Lung microvascular endothelial cell (primary cell): ENCODE data around the gene GLT1D1. TPM values are rescaled to one million over a fixed set of nuclear protein-coding genes. Genes with fewer than 3 reads are reported as not detected.

Source experiments
- DNase-seq, 2 donors: peaks; one replicate each; pipeline versions ENCODE4 v3.0.0 to v3.0.0-alpha.2; 2010; ENCODE audit warnings: low read depth in 2 of 2
- total RNA-seq: library from RNA; depleted of rRNA; stranded (reverse); fragments of >200 nt; gene quantifications from 2 replicates; pipeline ENCODE4 v1.2.1, GENCODE V29; 2014

The GLT1D1 gene
- total RNA-seq, 1 donor from 2014 or later: not detected

DNA sequence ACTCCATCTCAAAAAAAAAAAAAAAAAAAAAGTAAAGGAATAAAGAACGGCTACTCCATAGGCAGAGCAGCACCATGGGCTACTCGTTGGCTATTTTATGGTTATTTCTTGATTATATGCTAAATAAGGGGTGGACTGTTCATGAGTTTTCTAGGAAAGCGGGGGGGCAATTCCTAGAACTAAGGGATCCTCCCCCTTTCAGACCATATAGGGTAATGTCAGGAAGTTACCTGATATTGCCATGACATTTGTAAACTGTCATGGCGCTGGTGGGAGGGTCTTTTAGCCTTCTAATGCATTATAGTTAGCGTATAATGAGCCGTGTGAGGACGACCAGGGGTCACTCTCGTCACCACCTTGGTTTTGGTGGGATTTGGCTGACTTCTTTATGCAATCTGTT is 142.3 kb downstream of the GLT1D1 start:
- no peak for DNase-seq

- DNase-seq: no peak
Measured at GRCh38 chr12:129001826-129002225, 148.5 kb downstream of the GLT1D1 start.

DNA sequence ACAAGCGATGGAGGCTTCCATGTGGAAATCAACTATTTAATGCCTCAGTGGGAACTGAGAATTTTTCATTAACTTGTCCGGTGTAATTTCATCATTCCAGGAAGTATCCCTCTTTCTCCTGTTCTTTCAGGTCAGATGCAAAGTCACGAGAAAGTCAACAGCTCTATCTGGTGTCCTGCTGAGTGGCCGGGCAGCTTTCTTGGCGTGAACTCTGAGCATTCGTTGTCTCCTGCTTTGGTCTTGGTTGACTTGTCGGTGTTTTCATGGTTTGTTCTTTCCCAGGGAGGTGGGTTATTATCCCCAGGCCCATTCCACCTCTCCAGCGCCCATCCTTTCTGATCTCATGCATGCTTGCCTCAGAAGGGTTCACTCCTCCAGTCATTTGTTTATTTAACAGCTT is 149.1 kb downstream of the GLT1D1 start:
- DNase-seq: no peak

DNA sequence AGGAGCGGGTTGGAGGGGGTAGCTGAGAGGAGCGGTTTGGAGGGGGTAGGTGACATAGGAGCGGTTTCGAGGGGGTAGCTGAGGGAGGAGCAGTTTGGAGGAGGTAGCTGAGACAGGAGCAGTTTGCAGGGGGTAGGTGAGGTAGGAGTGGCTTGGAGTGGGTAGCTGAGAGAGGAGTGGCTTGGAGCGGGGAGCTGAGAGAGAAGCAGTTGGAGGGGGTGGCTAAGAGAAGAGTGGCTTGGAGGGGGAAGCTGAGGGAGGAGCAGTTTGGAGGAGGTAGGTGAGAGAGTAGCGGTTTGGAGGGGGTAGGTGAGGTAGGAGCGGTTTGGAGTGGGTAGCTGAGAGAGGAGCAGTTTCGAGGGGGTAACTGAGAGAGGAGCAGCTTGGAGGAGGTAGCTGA is 152.1 kb downstream of the GLT1D1 start:
- DNase-seq: no peak

GRCh38 chr12:129005829-129006228 is 152.6 kb downstream of the GLT1D1 start:
- DNase-seq: no peak

- DNase-seq: no peak
Measured at GRCh38 chr12:129009833-129010622, 156.8 kb downstream of the GLT1D1 start.

GRCh38 chr12:129016159-129016558 is 162.9 kb downstream of the GLT1D1 start:
- no peak for DNase-seq

- DNase-seq: no peak
Measured at GRCh38 chr12:129025055-129025454, 171.8 kb downstream of the GLT1D1 start.

DNA sequence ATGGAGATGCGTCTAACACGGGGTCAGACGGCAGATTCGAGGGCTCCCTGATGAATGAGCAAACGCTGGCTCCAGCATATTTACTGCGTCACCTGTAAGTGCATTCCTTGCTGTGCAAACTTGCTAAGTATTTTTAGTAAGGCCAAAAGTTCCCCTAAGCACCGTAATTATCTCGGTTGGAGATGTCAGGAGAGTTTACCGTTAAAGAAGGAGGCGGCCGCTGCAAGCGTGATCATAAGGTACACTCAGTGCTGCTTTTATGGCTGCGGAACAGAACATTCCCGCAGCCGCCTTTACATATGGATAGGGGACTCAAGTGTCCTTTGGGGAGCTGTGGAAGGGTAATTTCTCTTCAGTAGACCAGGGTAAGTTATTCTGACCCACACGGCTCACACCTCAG is 175.6 kb downstream of the GLT1D1 start:
- no peak for DNase-seq

Other genes starting within 250 kb of the GLT1D1 start
- 17.4 and 25.2 TPM in 2 replicates for gene SLC15A4, start 29.5 kb upstream of the GLT1D1 start, total RNA-seq